Measurements from ENCODE around the gene NXPE4. TPM values are rescaled to one million over a fixed set of nuclear protein-coding genes. Genes with fewer than 3 reads are reported as not detected.
"Not testable (repeated sequence)": the region's sequence is repeated elsewhere in the genome, so short reads cannot be mapped to it uniquely, and the experiment has no call there.

The NXPE4 gene
- total RNA-seq, 2 experiments from 2014 or later = not detected

- ChIA-PET CTCF (no interaction called here), POLR2A (no interaction called here)
- DNase-seq (no peak), ATAC-seq (no peak)
- no peaks in the 10 kb centered on the region for H3K4me1 Mint-ChIP-seq
- H3K9me3 Mint-ChIP-seq (ENCODE audit: low read depth) = peaks cover 2% of the 10 kb centered on the region
- no peaks in the 10 kb centered on the region for H3K27me3 Mint-ChIP-seq
- no peaks in the 10 kb centered on the region for H3K36me3 Mint-ChIP-seq (ENCODE audit: low read depth)
- H3K4me3 Mint-ChIP-seq = no peak overlapping the region
- intact Hi-C loops (cut with DNase I, micrococcal nuclease) = no loop called here
- H3K27ac Mint-ChIP-seq = no peak overlapping the region
Measured at GRCh38 chr11:114617157-114618124, 21.9 kb upstream of the NXPE4 start.

GRCh38 chr11:114616516-114616915, 20.9 kb upstream of the NXPE4 start:
- Mint-ChIP-seq H3K9me3 (ENCODE audit: low read depth) (peaks cover 5% of the 10 kb centered on the region), H3K4me3 (no peak overlapping the region), H3K27ac (no peak overlapping the region), H3K27me3 (no peaks in the 10 kb centered on the region), H3K4me1 (no peaks in the 10 kb centered on the region), H3K36me3 (ENCODE audit: low read depth) (no peaks in the 10 kb centered on the region)
- DNase-seq (no peak), ATAC-seq (no peak)
- intact Hi-C loops (cut with DNase I, micrococcal nuclease) = no loop called here
- CTCF ChIA-PET = no interaction called here
- POLR2A ChIA-PET = no interaction called here

- ChIA-PET POLR2A (no interaction called here), CTCF (no interaction called here)
- no peak overlapping the region for H3K27ac Mint-ChIP-seq
- peaks cover 5% of the 10 kb centered on the region for H3K9me3 Mint-ChIP-seq (ENCODE audit: low read depth)
- H3K4me3 Mint-ChIP-seq = no peak overlapping the region
- no peaks in the 10 kb centered on the region for H3K4me1 Mint-ChIP-seq
- H3K36me3 Mint-ChIP-seq (ENCODE audit: low read depth) = no peaks in the 10 kb centered on the region
- no peaks in the 10 kb centered on the region for H3K27me3 Mint-ChIP-seq
- no peak for DNase-seq
- intact Hi-C loops (cut with DNase I, micrococcal nuclease) = no loop called here
- no peak for ATAC-seq
Measured at GRCh38 chr11:114615448-114616361, 20.1 kb upstream of the NXPE4 start.

GRCh38 chr11:114614127-114614720, 18.6 kb upstream of the NXPE4 start:
- DNase-seq = no peak
- no peaks in the 10 kb centered on the region for H3K4me1 Mint-ChIP-seq
- H3K4me3 Mint-ChIP-seq = no peak overlapping the region
- H3K36me3 Mint-ChIP-seq (ENCODE audit: low read depth) = no peaks in the 10 kb centered on the region
- peaks cover 5% of the 10 kb centered on the region for H3K9me3 Mint-ChIP-seq (ENCODE audit: low read depth)
- ATAC-seq = no peak
- POLR2A ChIA-PET = no interaction called here
- no peaks in the 10 kb centered on the region for H3K27me3 Mint-ChIP-seq
- CTCF ChIA-PET = no interaction called here
- no peak overlapping the region for H3K27ac Mint-ChIP-seq
- intact Hi-C loops (cut with DNase I, micrococcal nuclease) = no loop called here

- ATAC-seq; H3K4me1 Mint-ChIP-seq; CTCF ChIA-PET; H3K4me3 Mint-ChIP-seq; H3K27ac Mint-ChIP-seq; POLR2A ChIA-PET; intact Hi-C loops (cut with DNase I, micrococcal nuclease); H3K36me3 Mint-ChIP-seq (ENCODE audit: low read depth); H3K9me3 Mint-ChIP-seq (ENCODE audit: low read depth); DNase-seq; H3K27me3 Mint-ChIP-seq: not testable (repeated sequence)
Measured at GRCh38 chr11:114613094-114613493, 17.5 kb upstream of the NXPE4 start.

- DNase-seq (no peak), ATAC-seq (no peak)
- H3K9me3 Mint-ChIP-seq (ENCODE audit: low read depth) = peaks cover 5% of the 10 kb centered on the region
- intact Hi-C loops (cut with DNase I, micrococcal nuclease) = no loop called here
- POLR2A ChIA-PET = no interaction called here
- CTCF ChIA-PET = no interaction called here
- H3K36me3 Mint-ChIP-seq (ENCODE audit: low read depth) = no peaks in the 10 kb centered on the region
- H3K27me3 Mint-ChIP-seq = no peaks in the 10 kb centered on the region
- H3K4me1 Mint-ChIP-seq = no peaks in the 10 kb centered on the region
- H3K27ac Mint-ChIP-seq = no peak overlapping the region
- no peak overlapping the region for H3K4me3 Mint-ChIP-seq
Measured at GRCh38 chr11:114612686-114613085, 17.1 kb upstream of the NXPE4 start.

GRCh38 chr11:114612199-114612598, 16.6 kb upstream of the NXPE4 start:
- H3K27me3 Mint-ChIP-seq; ATAC-seq; CTCF ChIA-PET; POLR2A ChIA-PET; H3K36me3 Mint-ChIP-seq (ENCODE audit: low read depth); intact Hi-C loops (cut with DNase I, micrococcal nuclease); H3K4me3 Mint-ChIP-seq; DNase-seq; H3K27ac Mint-ChIP-seq; H3K4me1 Mint-ChIP-seq; H3K9me3 Mint-ChIP-seq (ENCODE audit: low read depth): not testable (repeated sequence)

GRCh38 chr11:114610984-114611944, 15.7 kb upstream of the NXPE4 start:
- H3K36me3 Mint-ChIP-seq (ENCODE audit: low read depth) = no peaks in the 10 kb centered on the region

GRCh38 chr11:114610550-114610949, 15.0 kb upstream of the NXPE4 start:
- intact Hi-C loops (cut with DNase I, micrococcal nuclease) = no loop called here
- H3K4me1 Mint-ChIP-seq = no peaks in the 10 kb centered on the region
- ChIA-PET POLR2A (no interaction called here), CTCF (no interaction called here)
- no peaks in the 10 kb centered on the region for H3K27me3 Mint-ChIP-seq
- no peak overlapping the region for H3K27ac Mint-ChIP-seq
- ATAC-seq = no peak
- H3K9me3 Mint-ChIP-seq (ENCODE audit: low read depth) = peaks cover 5% of the 10 kb centered on the region
- no peak overlapping the region for H3K4me3 Mint-ChIP-seq
- no peaks in the 10 kb centered on the region for H3K36me3 Mint-ChIP-seq (ENCODE audit: low read depth)
- no peak for DNase-seq

More at GRCh38 chr11:114610984-114611944, 15.7 kb upstream of the NXPE4 start:
- DNase-seq (no peak), ATAC-seq (no peak)
- intact Hi-C loops (cut with DNase I, micrococcal nuclease) = no loop called here
- Mint-ChIP-seq H3K4me1 (no peaks in the 10 kb centered on the region), H3K9me3 (ENCODE audit: low read depth) (peaks cover 8% of the 10 kb centered on the region), H3K27me3 (no peaks in the 10 kb centered on the region), H3K27ac (no peak overlapping the region), H3K4me3 (no peak overlapping the region)
- POLR2A ChIA-PET = no interaction called here
- CTCF ChIA-PET = no interaction called here

GRCh38 chr11:114609429-114609828, 13.8 kb upstream of the NXPE4 start:
- no peak overlapping the region for H3K27ac Mint-ChIP-seq
- peaks cover 5% of the 10 kb centered on the region for H3K9me3 Mint-ChIP-seq (ENCODE audit: low read depth)
- no peak for ATAC-seq
- no peaks in the 10 kb centered on the region for H3K36me3 Mint-ChIP-seq (ENCODE audit: low read depth)
- CTCF ChIA-PET = no interaction called here
- no peak for DNase-seq
- no peak overlapping the region for H3K4me3 Mint-ChIP-seq
- no peaks in the 10 kb centered on the region for H3K4me1 Mint-ChIP-seq
- intact Hi-C loops (cut with DNase I, micrococcal nuclease) = loop anchor here in 1 of 2 experiments (10.0 kb wide), 1 partner anchor 265 kb away; no protein-coding TSS in a partner anchor
- no peaks in the 10 kb centered on the region for H3K27me3 Mint-ChIP-seq
- POLR2A ChIA-PET = no interaction called here

- H3K27me3 Mint-ChIP-seq; H3K27ac Mint-ChIP-seq; ATAC-seq; H3K4me1 Mint-ChIP-seq; POLR2A ChIA-PET; H3K4me3 Mint-ChIP-seq; DNase-seq; H3K9me3 Mint-ChIP-seq (ENCODE audit: low read depth); H3K36me3 Mint-ChIP-seq (ENCODE audit: low read depth); CTCF ChIA-PET: not testable (repeated sequence)
- intact Hi-C loops (cut with DNase I, micrococcal nuclease) = loop anchor here in 1 of 2 experiments (10.0 kb wide), 1 partner anchor 264 kb away; no protein-coding TSS in a partner anchor
Measured at GRCh38 chr11:114608605-114609004, 13.0 kb upstream of the NXPE4 start.
